HG03442 (cell line): ENCODE results near the gene HDAC10.
A peak's percentile ranks its signal among the peaks of the same experiment; 100 is the strongest.

Experiments used
- ATAC-seq: cut with Tn5 transposase; IDR thresholded peaks from one replicate; pipeline ENCODE4 v1.9.1; 2021; ENCODE audit warnings: mild to moderate bottlenecking, moderate library complexity; ENCODE audit not compliant: unreplicated experiment

The HDAC10 gene, protein sequence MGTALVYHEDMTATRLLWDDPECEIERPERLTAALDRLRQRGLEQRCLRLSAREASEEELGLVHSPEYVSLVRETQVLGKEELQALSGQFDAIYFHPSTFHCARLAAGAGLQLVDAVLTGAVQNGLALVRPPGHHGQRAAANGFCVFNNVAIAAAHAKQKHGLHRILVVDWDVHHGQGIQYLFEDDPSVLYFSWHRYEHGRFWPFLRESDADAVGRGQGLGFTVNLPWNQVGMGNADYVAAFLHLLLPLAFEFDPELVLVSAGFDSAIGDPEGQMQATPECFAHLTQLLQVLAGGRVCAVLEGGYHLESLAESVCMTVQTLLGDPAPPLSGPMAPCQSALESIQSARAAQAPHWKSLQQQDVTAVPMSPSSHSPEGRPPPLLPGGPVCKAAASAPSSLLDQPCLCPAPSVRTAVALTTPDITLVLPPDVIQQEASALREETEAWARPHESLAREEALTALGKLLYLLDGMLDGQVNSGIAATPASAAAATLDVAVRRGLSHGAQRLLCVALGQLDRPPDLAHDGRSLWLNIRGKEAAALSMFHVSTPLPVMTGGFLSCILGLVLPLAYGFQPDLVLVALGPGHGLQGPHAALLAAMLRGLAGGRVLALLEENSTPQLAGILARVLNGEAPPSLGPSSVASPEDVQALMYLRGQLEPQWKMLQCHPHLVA

DNA sequence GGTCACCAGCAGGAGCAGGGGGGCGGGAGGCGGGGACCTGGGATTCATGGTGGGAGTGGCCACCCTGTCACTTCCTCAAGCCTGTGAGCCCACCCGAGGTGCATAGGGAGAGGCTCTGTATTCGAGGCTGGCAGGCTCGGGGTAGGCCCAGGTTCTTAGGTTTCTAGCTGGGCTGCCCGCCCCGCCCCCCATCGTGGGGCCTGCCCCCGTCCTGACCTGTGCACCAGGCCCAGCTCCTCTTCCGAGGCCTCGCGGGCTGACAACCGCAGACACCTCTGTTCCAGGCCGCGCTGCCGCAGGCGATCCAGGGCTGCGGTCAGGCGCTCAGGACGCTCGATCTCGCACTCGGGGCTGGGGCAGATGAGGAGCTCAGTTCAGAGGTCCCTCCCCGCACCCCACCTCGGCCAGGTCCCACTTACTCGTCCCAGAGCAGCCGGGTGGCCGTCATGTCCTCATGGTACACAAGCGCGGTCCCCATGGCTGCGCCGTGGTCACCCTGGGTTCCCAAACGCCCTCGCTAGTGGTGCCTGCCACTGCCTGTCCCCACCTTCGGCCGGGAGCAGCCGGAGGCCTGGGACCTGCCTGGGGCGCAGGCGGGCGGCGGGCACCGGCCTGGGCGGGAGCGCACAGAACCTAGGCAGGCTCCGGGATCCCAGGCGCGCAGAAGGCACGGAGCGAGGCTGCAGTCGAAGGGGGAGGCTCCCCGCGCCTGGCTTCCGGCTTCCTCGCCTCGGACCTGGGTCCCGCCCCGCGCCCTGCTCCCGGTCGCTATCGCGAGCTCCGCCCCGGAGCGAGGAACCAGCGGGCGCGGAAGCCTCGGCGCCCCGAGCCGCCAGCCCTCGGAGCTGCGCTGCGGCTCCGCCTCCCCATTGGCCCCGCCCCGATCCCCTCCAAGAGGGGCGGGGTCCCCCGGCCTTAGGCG, at the start of gene HDAC10:
HDAC10 (minus strand) TSS at position 711 of the 922 bp plus-strand sequence; CDS start at position 478, 233 bp downstream.
- peak; percentile 51 for ATAC-seq

GRCh38 chr22:50300620-50301257, 49.7 kb upstream of the HDAC10 start:
- no peak for ATAC-seq

DNA sequence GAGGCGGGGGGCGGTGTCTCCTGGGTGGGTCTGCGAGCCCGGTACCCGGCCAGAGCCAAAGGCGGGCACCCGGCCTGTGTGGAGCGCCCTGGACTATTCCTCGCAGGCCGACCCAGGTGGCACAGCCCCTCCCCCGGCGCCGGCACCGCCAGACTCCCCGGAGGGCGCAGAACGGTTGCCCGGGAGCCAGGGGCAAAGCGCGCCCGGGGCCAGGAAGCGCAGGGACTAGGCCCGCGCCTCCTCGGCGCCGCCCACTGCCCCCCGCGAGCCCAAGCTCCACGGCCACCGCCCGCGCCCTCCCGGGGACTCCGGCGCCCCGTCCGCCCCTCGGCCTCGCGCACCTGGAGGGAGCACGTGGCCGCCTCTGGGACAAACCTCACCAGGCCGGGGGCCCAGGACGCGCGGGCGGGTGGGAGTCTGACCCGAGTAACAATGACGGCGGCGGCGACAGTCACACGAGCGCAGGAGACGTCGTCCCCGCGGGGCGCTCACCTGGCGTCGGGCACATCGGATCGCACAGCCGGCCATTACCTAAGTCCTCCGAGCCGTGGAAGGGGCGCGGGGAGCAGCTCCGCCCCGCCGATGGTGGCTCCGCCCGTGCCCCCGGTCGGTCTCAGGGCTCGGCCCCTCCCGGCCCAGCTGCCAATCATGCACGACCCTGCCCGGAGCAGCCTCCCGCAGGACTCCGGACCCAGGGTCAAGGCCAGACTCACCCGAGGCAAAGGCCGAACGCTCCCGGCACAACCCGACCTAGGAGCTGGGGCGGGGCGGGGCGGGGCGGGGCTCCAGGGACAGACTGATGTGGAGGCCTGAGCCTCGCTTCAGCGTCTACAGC, 48.9 kb upstream of the HDAC10 start:
- no peak for ATAC-seq

DNA sequence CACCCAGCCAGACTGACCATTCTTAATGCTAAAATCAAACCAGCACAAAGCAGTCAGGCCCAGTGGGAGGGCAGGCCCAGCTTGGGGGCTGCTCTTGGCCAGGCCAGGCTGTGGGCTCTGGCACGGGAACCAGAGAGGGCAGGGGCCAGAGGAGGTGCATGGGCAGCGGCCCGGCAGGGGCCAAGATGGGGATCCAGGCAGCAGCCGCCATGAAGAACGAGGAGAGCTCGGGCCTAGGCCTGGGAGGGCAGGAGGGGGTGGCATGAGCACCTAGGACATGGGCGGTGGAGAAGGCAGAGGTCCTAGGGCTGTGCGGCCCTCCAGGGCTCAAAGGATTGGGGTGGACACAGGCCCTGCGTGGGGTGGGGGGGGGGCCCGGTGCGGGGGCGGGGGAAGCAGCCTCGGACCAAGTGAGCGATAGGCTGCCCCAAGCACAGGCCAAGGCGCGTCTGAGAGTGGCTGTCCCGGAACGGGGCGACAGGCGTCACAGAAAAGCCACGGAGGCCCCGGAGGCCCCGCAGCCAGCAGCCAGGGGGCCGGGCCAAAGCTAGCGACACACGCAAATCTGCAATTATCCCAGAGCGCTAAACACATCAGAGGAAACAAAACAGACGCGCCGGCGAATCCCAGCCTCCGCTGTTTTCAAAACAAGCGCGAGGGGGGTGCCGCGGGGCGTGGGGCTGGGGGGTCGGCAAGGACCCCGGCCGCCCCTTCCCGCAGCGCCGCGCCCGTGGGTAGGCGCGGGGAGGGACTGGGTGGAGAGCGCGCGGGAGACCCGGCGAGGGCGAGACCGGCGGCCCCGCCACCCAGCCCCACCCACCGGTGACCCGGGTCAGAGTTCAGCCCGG, 48.1 kb upstream of the HDAC10 start:
- ATAC-seq = no peak

- ATAC-seq = no peak
These were observed 47.2 kb upstream of the HDAC10 start for GRCh38 chr22:50298266-50298637.

DNA sequence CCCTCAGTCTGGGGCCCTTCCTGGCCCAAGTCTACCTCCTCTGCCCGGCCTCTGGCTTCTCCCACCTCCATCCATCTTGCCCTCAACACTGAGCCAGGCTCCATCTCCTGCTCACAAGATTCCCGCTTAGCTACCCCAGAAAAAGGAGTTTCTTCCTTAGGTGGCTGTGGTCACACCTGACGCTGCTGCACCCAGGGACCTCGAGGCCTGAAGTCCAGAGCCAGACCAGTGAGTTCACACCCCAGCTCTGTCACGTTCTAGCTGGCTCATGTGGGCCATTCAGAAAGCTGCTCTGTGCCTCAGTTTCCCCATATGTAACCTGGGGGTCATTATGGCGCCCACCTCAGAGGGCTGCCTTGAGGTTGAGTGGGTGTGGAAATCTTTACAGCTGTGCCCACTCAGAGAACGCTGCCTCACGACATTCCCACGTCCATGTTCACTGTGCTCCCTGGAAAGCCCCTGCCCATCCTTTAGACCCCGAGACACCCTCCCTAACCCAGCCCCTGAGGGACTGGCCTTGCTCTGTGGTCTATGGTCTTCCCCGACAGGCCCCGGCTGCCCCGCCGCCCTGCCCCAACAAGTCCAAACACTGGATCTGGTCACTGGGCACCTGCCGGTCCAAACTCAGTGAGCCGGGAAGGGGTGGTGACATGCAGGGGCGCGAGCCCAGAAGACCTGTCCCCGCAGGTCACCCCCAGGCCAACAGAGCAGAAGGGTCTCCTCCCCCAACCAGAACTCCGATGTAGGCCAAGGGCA, 46.6 kb upstream of the HDAC10 start:
- no peak for ATAC-seq

DNA sequence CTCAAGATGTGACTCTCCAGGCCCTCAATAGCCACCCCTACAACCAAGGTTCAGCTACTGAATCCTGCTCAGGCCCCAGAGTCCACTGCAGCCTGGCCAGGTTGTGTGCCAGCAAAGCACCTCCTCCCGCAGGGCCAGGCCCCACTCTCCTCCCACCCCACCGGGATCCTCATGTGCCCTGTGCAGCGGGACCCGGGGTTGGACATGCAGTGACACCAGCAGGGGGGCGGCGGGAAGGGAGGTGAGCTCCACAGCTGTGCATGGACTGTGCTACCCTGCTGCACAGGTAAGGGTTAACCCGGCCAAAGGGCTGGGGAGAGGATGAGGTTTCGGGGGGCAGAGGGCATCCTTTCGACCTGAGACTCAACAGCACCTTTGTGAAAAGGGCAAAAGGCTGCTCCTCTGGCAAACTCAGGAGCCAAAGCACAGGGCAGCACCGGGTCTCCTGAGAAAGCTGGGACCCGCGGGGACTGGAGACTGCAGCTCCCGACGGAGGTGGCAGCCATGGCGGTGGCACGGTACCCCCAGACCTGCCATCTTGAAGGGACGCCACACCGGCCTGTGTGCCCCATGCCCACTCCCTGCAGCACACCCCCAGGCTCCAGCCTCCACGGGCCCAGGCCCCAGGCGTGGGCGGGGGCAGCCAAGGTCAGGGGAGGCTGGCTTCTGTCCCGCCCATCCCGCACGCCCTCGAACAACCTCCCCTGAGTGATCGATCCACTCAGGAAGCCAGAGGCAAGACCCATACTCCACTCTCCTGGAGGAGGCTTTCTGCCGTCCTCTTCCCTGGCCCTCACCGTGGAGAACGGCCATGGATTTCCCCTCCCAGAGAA, 45.8 kb upstream of the HDAC10 start:
- no peak for ATAC-seq

DNA sequence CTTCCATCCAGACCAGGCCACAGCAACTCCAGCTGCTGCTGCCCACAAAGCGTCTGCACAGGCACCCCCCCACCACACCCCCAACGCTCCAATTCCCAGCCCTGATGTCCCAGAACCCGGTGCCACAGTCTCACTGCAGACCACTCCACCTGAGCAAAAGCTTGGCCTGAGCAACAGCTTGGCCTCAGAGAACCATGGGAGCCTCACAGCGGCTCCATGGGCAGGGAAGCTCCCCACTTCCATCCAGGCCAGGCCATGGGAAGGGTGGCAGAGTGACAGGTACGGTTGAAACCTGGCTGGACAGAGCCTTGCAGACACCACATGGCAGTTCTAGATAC, 43.2 kb upstream of the HDAC10 start:
- ATAC-seq = no peak

GRCh38 chr22:50293441-50294318, 42.6 kb upstream of the HDAC10 start:
- no peak for ATAC-seq

DNA sequence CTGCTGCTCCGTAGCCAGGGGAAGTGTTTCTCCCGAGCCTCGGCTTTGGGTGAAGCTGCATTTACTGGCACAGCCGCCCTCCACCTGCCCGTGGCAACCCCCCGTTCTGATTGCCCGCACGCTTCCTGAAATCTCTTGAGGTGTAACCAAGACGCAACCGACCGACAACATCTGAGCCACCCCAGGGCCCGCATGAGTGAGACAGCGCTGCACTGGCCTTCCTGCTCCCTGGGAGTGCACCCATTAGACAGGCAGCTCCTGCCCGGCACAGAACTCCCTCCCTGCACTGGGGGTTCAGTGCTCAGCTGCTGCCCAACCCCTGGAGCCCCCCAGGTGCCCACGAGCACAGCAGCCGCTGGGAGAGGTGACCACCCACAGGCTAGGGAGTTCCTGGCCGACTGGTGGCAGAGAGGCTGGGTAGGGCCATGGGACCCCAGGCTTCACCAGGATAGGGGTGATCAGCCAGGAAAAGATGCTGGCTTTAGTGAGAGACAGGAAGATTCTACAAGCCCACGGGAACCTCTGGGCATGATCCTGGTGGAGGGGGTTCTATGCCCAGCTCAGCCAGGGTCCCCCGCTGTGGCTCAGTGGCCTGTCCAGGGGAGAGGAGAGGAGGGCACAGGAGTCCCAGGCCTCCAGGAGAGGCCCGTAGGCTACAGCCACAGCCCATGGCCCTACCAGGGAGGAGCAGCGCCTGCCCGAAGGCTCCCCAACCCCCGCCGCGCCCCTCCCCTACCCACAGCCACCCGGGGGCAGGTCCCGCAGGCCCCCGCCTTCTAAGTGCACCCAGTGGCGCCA, 41.8 kb upstream of the HDAC10 start:
- no peak for ATAC-seq

GRCh38 chr22:50289942-50290630, 39.0 kb upstream of the HDAC10 start:
- ATAC-seq = no peak

DNA sequence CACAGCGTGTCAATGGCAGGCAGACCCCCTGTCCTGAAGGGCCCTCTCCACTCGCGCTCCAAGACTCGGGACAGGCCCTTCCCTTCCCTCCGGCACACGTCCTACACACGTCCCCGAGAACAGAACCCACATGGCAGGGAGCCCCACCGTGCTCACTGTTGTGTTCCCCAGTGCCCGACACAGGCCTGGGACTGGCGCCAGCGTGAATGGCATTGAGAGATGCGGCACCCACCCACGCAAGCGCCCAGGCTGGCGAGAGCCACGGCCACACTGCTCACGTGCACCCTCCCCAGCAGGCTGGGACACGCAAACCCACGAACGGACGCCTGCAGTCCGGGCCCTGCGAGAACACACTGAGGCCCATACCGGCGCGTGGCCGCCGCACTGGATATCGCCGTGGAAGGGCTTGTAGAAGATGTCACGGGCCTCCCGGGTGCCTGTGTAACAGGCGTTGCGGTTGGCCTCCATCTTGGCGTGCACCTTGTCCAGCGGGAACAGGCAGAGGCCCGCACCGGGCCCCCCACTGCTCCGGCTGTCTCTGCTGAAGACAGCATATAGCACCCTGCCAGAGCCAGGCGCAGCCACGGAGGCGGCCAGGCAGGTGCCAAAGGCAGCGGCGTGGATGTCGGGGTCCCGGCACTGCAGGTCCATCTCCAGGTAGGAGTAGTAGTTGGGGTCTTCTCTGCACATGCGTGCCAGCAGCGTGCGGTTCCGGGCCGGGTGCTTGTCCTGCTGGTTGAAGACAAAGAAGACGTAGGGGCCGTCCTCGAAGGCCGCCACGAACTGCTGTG, 38.3 kb upstream of the HDAC10 start:
- no peak for ATAC-seq

DNA sequence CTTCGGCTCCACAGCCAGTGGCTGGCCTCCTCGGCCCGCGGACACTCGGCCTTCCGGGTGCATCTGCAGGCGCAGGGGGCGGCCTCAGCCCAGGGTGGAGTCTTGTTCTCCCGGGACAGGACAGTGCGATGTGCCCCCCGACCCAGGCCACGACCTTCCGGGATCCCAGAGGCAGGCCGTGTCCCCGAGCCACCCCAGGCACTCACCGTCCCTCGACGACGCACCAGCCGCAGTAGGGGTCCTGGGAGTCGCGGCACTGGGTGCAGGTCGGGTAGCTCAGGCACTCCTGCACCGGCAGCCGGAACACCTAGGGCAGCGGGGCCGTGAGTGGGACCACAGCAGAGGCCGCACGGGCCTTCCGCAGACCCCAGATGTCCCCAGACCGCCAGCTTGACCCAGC, 36.7 kb upstream of the HDAC10 start:
- no peak for ATAC-seq

DNA sequence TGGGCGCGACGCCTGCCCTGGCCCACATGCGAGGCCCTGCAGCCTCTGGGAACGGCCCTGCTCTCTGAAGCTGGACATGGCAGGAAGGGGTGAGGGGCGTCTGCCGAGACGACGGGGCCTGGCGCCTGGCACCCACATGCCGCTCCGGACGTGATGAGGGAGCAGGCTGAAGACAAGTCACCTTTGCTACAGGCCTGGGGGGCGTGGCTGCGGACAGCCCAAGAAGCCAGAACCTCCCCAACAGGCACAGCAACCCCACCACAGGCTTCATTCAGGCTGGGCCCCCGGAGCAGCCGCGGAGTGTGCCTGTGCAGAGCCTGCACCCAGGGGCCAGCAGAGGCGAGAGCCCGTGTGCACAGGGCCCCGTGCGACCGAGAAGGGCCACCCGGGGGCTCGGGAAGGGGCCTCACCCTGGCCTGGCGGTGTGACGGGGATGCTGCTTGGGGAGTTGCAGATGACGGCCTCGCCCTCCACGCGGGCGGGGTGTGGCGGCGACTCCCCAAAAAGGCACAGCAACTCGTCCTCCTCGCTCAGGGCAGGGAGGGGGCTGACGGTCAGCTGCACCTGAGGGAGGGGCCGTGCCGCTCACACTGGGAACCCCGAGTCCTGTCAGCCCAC, 35.7 kb upstream of the HDAC10 start:
- ATAC-seq = no peak
